Endothelial cell of umbilical vein (primary cell): Measurements from ENCODE around the gene PRKD1. TPM values are rescaled to one million over a fixed set of nuclear protein-coding genes. Genes with fewer than 3 reads are reported as not detected.

Experiments
- BruUV-seq: library from RNA; stranded (reverse); fragments of 400-500 nt; replicated peaks from 2 replicates; lab custom pipeline; 2021; lab: Mats Ljungman, UMichigan
- CTCF ChIA-PET: fragments of 300-600, 350-600 bp; sonication (Branson Sonifier 250); formaldehyde crosslinking; loops from one replicate; lab custom pipeline; 2021; ENCODE audit warnings: antibody characterized with exemption, inconsistent platforms; lab: Charles Lee
- POLR2A ChIA-PET: fragments of 300-600, 350-600 bp; sonication (Branson Sonifier 250); formaldehyde crosslinking; loops from one replicate; lab custom pipeline; 2021; ENCODE audit warnings: antibody characterized with exemption, inconsistent platforms; lab: Charles Lee
- DNase-seq: peaks from one replicate; pipeline ENCODE4 v3.0.0-alpha.2; 2011; ENCODE audit warnings: low read depth, low spot score
- FAIRE-seq: peaks from 2 replicates; lab custom pipeline; 2011; peaks lifted over from hg19 to GRCh38; lab: Jason Lieb, UNC
- H2AFZ ChIP-seq: 2 replicates; pipeline ENCODE4 v1.6.0; 2012; ENCODE audit warnings: low read depth, low read length, control low read depth, inconsistent platforms
- H3K27ac ChIP-seq: 2 replicates; pipeline ENCODE4 v1.5.1; 2011; ENCODE audit warnings: low read depth, mild to moderate bottlenecking, control low read depth, low read length, moderate library complexity; ENCODE audit not compliant: insufficient read depth
- H3K27me3 ChIP-seq, 2 experiments: 2 replicates each; pipeline versions ENCODE4 v1.6.0 to v1.6.1; 2011; ENCODE audit warnings: low read length in 2 of 2, mixed read lengths in 1 of 2; ENCODE audit not compliant: control insufficient read depth in 2 of 2, insufficient read depth in 2 of 2
- H3K36me3 ChIP-seq, 2 experiments: 2 replicates in 1 of 2; 3 replicates in 1 of 2; pipeline ENCODE4 v1.5.1; 2011; ENCODE audit warnings: low read length in 2 of 2, mild to moderate bottlenecking in 1 of 2, moderate library complexity in 1 of 2; ENCODE audit not compliant: control insufficient read depth in 2 of 2, insufficient read depth in 2 of 2; ENCODE audit errors: extremely low read depth in 1 of 2
- H3K4me1 ChIP-seq: 3 replicates; pipeline ENCODE4 v1.5.1; 2011; ENCODE audit warnings: mild to moderate bottlenecking, low read length; ENCODE audit not compliant: control insufficient read depth, insufficient read depth; ENCODE audit errors: extremely low read depth
- H3K4me2 ChIP-seq: 2 replicates; pipeline ENCODE4 v1.6.1; 2011; ENCODE audit warnings: low read length, control low read depth, mixed read lengths; ENCODE audit not compliant: insufficient read depth
- H3K4me3 ChIP-seq, 3 experiments: fragments of 200-600 bp in 1 of 3; sonication (generic), shearing (Covaris generic) in 1 of 3; replicated peaks in 1 of 3; 2 replicates each; pipeline ENCODE4 v1.5.1; 2011 to 2016; ENCODE audit warnings: control low read depth in 3 of 3, low read length in 3 of 3, mild to moderate bottlenecking in 2 of 3, inconsistent platforms in 1 of 3, low read depth in 1 of 3, moderate library complexity in 1 of 3; ENCODE audit not compliant: insufficient read depth in 1 of 3
- H3K79me2 ChIP-seq: 2 replicates; pipeline ENCODE4 v1.6.0; 2012; ENCODE audit warnings: low read length, inconsistent platforms; ENCODE audit not compliant: control insufficient read depth, insufficient read depth
- H3K9ac ChIP-seq: replicated peaks from 2 replicates; pipeline ENCODE3; 2011; ENCODE audit warnings: low read length, control low read depth; ENCODE audit not compliant: insufficient read depth; ENCODE audit errors: extremely low read depth
- H3K9me1 ChIP-seq: replicated peaks from 3 replicates; pipeline ENCODE4 v1.6.0; 2011; ENCODE audit warnings: mild to moderate bottlenecking, low read length; ENCODE audit not compliant: control insufficient read depth, insufficient read depth; ENCODE audit errors: extremely low read depth
- H3K9me3 ChIP-seq: replicated peaks from 2 replicates; pipeline ENCODE4 v1.5.1; 2012; ENCODE audit warnings: low read length, inconsistent platforms; ENCODE audit not compliant: control insufficient read depth, insufficient read depth
- H4K20me1 ChIP-seq: replicated peaks from 2 replicates; pipeline ENCODE3; 2011; ENCODE audit warnings: mild to moderate bottlenecking, low read length; ENCODE audit not compliant: control insufficient read depth, insufficient read depth; ENCODE audit errors: extremely low read depth
- EZH2 ChIP-seq: IDR thresholded peaks from 2 replicates; pipeline ENCODE4 v1.6.1; 2012; ENCODE audit warnings: borderline replicate concordance, low read depth, mild to moderate bottlenecking, moderate library complexity, low read length, inconsistent platforms; ENCODE audit not compliant: severe bottlenecking
- FOS ChIP-seq: IDR thresholded peaks from 2 replicates; pipeline ENCODE4 v1.6.1; 2011; ENCODE audit warnings: mild to moderate bottlenecking, low read length, moderate library complexity, borderline replicate concordance; ENCODE audit not compliant: insufficient read depth
- GATA2 ChIP-seq: IDR thresholded peaks from 2 replicates; pipeline ENCODE4 v1.7.0; 2011; ENCODE audit warnings: low read depth, mild to moderate bottlenecking, moderate library complexity, mixed read lengths, low read length; ENCODE audit not compliant: insufficient read length, insufficient read depth
- JUN ChIP-seq: IDR thresholded peaks from 2 replicates; pipeline ENCODE4 v1.6.1; 2011; ENCODE audit warnings: borderline replicate concordance, low read depth; ENCODE audit not compliant: insufficient read length, insufficient read depth
- MYC ChIP-seq: IDR thresholded peaks from one replicate; pipeline ENCODE4 v1.6.1; 2011; ENCODE audit warnings: mild to moderate bottlenecking, low read depth, low read length
- POLR2A ChIP-seq: IDR thresholded peaks from 2 replicates; pipeline ENCODE4 v1.6.1; 2012; ENCODE audit warnings: low read depth, mild to moderate bottlenecking, control low read depth, low read length
- POLR2AphosphoS5 ChIP-seq: IDR thresholded peaks from 2 replicates; pipeline ENCODE4 v1.6.1; 2012; ENCODE audit warnings: low read depth, mild to moderate bottlenecking, control low read depth, low read length, moderate library complexity; ENCODE audit not compliant: insufficient read depth
- dilution Hi-C: fragments of 300-500 bp; cut with MboI; formaldehyde crosslinking; loops from one replicate; pipeline ENCODE4 v1.15.0; 2019; ENCODE audit warnings: low sequenced_read_pairs; ENCODE audit not compliant: extremely low pct_ligation_motif_present
- intact Hi-C: fragments of 100-400 bp; cut with micrococcal nuclease; formaldehyde crosslinking; loops from one replicate; pipeline ENCODE4 v1.10.0; 2022
- polyA plus RNA-seq, 4 experiments: library from polyadenylated mRNA; depleted of rRNA in 3 of 4; stranded (reverse) in 3 of 4; unstranded in 1 of 4; fragments of >200 nt; gene quantifications; 2 replicates each; pipeline versions ENCODE4 v1.2.1 to v1.2.3, GENCODE V29; 2011 to 2012; ENCODE audit warnings: missing spikeins in 1 of 4
- total RNA-seq: library from RNA; stranded (reverse); gene quantifications from 2 replicates; pipeline ENCODE4 v1.2.3, GENCODE V29; 2021
- TF ChIP-seq, protein P1 (sequence below): IDR thresholded peaks from 2 replicates; pipeline ENCODE4 v1.6.1; 2011; ENCODE audit not compliant: insufficient read depth, insufficient read length
- TF ChIP-seq, protein P2 (sequence below), 2 donors: IDR thresholded peaks; 1 replicate in 1 of 2; 2 replicates in 1 of 2; pipeline ENCODE4 v1.5.1; 2011; ENCODE audit warnings: low read length in 2 of 2, mild to moderate bottlenecking in 2 of 2, moderate library complexity in 2 of 2, control low read depth in 1 of 2, inconsistent platforms in 1 of 2, low read depth in 1 of 2; ENCODE audit not compliant: insufficient read depth in 1 of 2; ENCODE audit errors: extremely low read depth in 1 of 2

Gene PRKD1
- total and polyA plus RNA-seq, 2 donors (not counting 3 experiments of a cell fraction or from before 2014, with no cell fraction given): 3.9 to 10.9 TPM

DNA sequence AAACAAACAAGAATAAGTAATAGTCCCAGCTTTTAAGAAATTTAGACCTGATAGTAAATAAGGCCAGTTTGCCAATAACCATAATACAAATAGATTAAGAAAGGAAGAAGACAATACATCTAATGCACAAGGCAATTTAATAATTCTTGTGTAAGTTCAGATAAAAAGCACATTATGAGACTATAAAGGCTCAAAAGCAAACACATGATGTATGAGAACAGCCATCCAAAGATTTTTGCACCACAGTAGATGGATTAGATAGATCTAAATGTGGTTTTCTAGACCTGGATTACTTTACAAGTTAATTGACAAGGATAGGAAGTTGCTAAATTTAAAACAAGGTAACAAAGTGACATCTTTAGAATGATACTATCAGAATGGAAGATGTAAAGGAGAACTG is 125.4 kb downstream of the PRKD1 start:
- dilution Hi-C loops: no loop called here
- H3K4me3 ChIP-seq: no peak overlapping the region
- ChIA-PET CTCF (no interaction called here), POLR2A (no interaction called here)
- H3K79me2 ChIP-seq: no peaks in the 10 kb centered on the region
- no peaks in the 10 kb centered on the region for H3K4me1 ChIP-seq
- no peaks in the 10 kb centered on the region for H3K36me3 ChIP-seq
- TF ChIP-seq, protein P1, sequence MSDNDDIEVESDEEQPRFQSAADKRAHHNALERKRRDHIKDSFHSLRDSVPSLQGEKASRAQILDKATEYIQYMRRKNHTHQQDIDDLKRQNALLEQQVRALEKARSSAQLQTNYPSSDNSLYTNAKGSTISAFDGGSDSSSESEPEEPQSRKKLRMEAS: no peak
- TF ChIP-seq POLR2A: no peak
- TF ChIP-seq POLR2AphosphoS5: no peak
- TF ChIP-seq JUN: no peak
- no peak for TF ChIP-seq GATA2
- TF ChIP-seq FOS: no peak
- TF ChIP-seq, protein P2, sequence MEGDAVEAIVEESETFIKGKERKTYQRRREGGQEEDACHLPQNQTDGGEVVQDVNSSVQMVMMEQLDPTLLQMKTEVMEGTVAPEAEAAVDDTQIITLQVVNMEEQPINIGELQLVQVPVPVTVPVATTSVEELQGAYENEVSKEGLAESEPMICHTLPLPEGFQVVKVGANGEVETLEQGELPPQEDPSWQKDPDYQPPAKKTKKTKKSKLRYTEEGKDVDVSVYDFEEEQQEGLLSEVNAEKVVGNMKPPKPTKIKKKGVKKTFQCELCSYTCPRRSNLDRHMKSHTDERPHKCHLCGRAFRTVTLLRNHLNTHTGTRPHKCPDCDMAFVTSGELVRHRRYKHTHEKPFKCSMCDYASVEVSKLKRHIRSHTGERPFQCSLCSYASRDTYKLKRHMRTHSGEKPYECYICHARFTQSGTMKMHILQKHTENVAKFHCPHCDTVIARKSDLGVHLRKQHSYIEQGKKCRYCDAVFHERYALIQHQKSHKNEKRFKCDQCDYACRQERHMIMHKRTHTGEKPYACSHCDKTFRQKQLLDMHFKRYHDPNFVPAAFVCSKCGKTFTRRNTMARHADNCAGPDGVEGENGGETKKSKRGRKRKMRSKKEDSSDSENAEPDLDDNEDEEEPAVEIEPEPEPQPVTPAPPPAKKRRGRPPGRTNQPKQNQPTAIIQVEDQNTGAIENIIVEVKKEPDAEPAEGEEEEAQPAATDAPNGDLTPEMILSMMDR (IDR thresholded peaks at IDR 0.05; ENCODE audit: extremely low read depth in 1 of 2, insufficient read depth in 1 of 2, low read depth in 1 of 2, low read length in 2 of 2): no peak
- no peak for TF ChIP-seq EZH2
- no peak for TF ChIP-seq MYC
- no peak overlapping the region for H2AFZ ChIP-seq
- BruUV-seq: no TSS peak
- H4K20me1 ChIP-seq: no peaks in the 10 kb centered on the region
- H3K9me1 ChIP-seq: no peaks in the 10 kb centered on the region
- intact Hi-C loops: no loop called here
- no peak overlapping the region for H3K9ac ChIP-seq
- FAIRE-seq (no peak), DNase-seq (no peak)
- H3K27me3 ChIP-seq: no peaks in the 10 kb centered on the region
- no peaks in the 10 kb centered on the region for H3K9me3 ChIP-seq
- no peak overlapping the region for H3K4me2 ChIP-seq
- no peak overlapping the region for H3K27ac ChIP-seq
